ENCODE results near the gene FBLIM1. TPM values are rescaled to one million over a fixed set of nuclear protein-coding genes. Genes with fewer than 3 reads are reported as not detected.

The FBLIM1 gene
- total RNA-seq = not detected

- DNase-seq = no peak
Observed at GRCh38 chr1:15758343-15758931, at the start of gene FBLIM1. TSS of gene FBLIM1 (plus strand) at chr1:15758795. CDS start at chr1:15764984, 6,189 bp downstream.

GRCh38 chr1:15709226-15709625, 49.4 kb upstream of the FBLIM1 start:
- DNase-seq = no peak

- DNase-seq = no peak
Observed at GRCh38 chr1:15712168-15712567, 46.4 kb upstream of the FBLIM1 start.

- DNase-seq = no peak
Observed at GRCh38 chr1:15714406-15715136, 44.0 kb upstream of the FBLIM1 start.

- DNase-seq = no peak
Observed at GRCh38 chr1:15717418-15718125, 41.0 kb upstream of the FBLIM1 start.

GRCh38 chr1:15718199-15718601, 40.4 kb upstream of the FBLIM1 start:
- no peak for DNase-seq

- DNase-seq = no peak
Observed at GRCh38 chr1:15719381-15720120, 39.0 kb upstream of the FBLIM1 start.

GRCh38 chr1:15720861-15721260, 37.7 kb upstream of the FBLIM1 start:
- DNase-seq = no peak

- DNase-seq = no peak
Observed at GRCh38 chr1:15722411-15722810, 36.2 kb upstream of the FBLIM1 start.

- no peak for DNase-seq
Observed at GRCh38 chr1:15722836-15723532, 35.6 kb upstream of the FBLIM1 start.

- DNase-seq = no peak
Observed at GRCh38 chr1:15723631-15724246, 34.9 kb upstream of the FBLIM1 start.

GRCh38 chr1:15724949-15725880, 33.4 kb upstream of the FBLIM1 start:
- no peak for DNase-seq

GRCh38 chr1:15726508-15726907, 32.1 kb upstream of the FBLIM1 start:
- DNase-seq = no peak

- no peak for DNase-seq
Observed at GRCh38 chr1:15727021-15727420, 31.6 kb upstream of the FBLIM1 start.

- no peak for DNase-seq
Observed at GRCh38 chr1:15727424-15727823, 31.2 kb upstream of the FBLIM1 start.

GRCh38 chr1:15727866-15728534, 30.6 kb upstream of the FBLIM1 start:
- no peak for DNase-seq

- DNase-seq = no peak
Observed at GRCh38 chr1:15728937-15729657, 29.5 kb upstream of the FBLIM1 start.

- DNase-seq = no peak
Observed at GRCh38 chr1:15730423-15730822, 28.2 kb upstream of the FBLIM1 start.

- DNase-seq = no peak
Observed at GRCh38 chr1:15730936-15731335, 27.7 kb upstream of the FBLIM1 start.

Measured in effector CD4-positive, alpha-beta T cell (primary cell).